NT2/D1 (cell line): ENCODE results near the gene TOM1L2.

Experiments used
- SUZ12 ChIP-seq: IDR thresholded peaks from 2 replicates; pipeline ENCODE4 v1.6.1; 2011; ENCODE audit not compliant: insufficient read length, insufficient read depth; ENCODE audit errors: extremely low read depth
- YY1 ChIP-seq: IDR thresholded peaks from 2 replicates; pipeline ENCODE4 v1.6.1; 2011; ENCODE audit not compliant: insufficient read length, insufficient read depth
- ZNF274 ChIP-seq: IDR thresholded peaks from 2 replicates; pipeline ENCODE4 v1.6.1; 2011; ENCODE audit warnings: mild to moderate bottlenecking, low read depth, low read length

DNA sequence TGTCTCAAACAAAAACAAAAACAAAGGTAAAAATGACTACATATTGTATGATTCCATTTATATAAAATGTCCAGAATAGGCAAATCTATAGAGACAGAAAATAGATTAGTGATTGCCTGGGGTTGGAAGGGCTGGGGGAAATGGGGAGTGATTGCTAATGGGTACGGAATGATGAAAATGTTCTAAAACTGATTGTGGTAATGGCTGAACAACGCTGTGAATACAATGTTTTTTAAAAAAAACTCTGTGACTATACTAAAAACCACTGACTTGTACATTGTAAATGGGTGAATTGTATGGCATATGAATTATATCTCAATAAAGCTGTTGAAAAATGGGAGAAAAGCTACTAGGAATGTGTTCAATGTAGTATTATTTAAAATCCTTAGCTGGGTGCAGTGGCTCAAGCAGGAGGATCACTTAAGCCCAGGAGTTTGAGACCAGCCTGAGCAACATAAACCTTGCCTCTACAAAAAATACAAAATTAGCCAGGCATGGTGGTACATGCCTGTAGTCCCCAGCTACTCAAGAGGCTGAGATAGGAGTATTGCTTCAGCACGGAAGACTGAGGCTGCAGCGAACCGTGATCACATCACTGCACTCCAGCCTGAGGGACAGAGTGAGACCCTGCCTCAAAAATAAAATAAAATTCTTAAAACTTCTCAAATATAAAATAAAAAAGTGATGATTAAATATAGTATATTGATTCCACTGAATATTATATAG, 47.9 kb downstream of the TOM1L2 start:
- TF ChIP-seq YY1 (no peak), ZNF274 (no peak), SUZ12 (no peak)
